Endodermal cell (in vitro differentiated cells): ENCODE measurements around the gene CADM1. TPM values are rescaled to one million over a fixed set of nuclear protein-coding genes. Genes with fewer than 3 reads are reported as not detected.

Experiments used
- DNase-seq: peaks from one replicate; pipeline ENCODE4 v3.0.0-alpha.2; 2017
- H3K27ac ChIP-seq: 2 replicates; pipeline ENCODE4 v1.5.1; 2013; ENCODE audit warnings: mild to moderate bottlenecking, low read depth, low read length, moderate library complexity
- H3K27me3 ChIP-seq: 2 replicates; pipeline ENCODE4 v1.6.1; 2013; ENCODE audit warnings: mild to moderate bottlenecking, low read length, moderate library complexity; ENCODE audit not compliant: insufficient read depth, control insufficient read depth, poor library complexity, severe bottlenecking
- H3K36me3 ChIP-seq: 2 replicates; pipeline ENCODE4 v1.7.0; 2013; ENCODE audit warnings: mild to moderate bottlenecking, low read length, moderate library complexity; ENCODE audit not compliant: control insufficient read depth, insufficient read depth
- H3K4me1 ChIP-seq: one replicate; pipeline ENCODE4 v1.7.0; 2013; ENCODE audit warnings: low read length; ENCODE audit not compliant: control insufficient read depth, insufficient read depth
- H3K4me3 ChIP-seq: 2 replicates; pipeline ENCODE4 v1.5.1; 2013; ENCODE audit warnings: mild to moderate bottlenecking, low read length, moderate library complexity
- H3K9ac ChIP-seq: 2 replicates; pipeline ENCODE4 v1.6.1; 2013; ENCODE audit warnings: mild to moderate bottlenecking, low read length, moderate library complexity; ENCODE audit not compliant: poor library complexity, severe bottlenecking; ENCODE audit errors: extremely low read depth
- H3K9me3 ChIP-seq: 2 replicates; pipeline ENCODE4 v1.6.1; 2013; ENCODE audit warnings: mild to moderate bottlenecking, low read length, moderate library complexity; ENCODE audit not compliant: control insufficient read depth
- H3K27ac Mint-ChIP-seq: 2 replicates; pipeline ENCODE4 v1.8.0; 2020; ENCODE audit warnings: mixed read lengths
- H3K27me3 Mint-ChIP-seq: 2 replicates; pipeline ENCODE4 v1.8.0; 2021; ENCODE audit warnings: mild to moderate bottlenecking, mixed read lengths; ENCODE audit not compliant: insufficient read depth
- H3K36me3 Mint-ChIP-seq: 2 replicates; pipeline ENCODE4 v1.8.0; 2020; ENCODE audit warnings: low read depth, mixed read lengths
- H3K4me1 Mint-ChIP-seq: 2 replicates; pipeline ENCODE4 v1.8.0; 2020; ENCODE audit warnings: mixed read lengths
- H3K4me3 Mint-ChIP-seq: 2 replicates; pipeline ENCODE4 v1.8.0; 2020; ENCODE audit warnings: mild to moderate bottlenecking, moderate library complexity, mixed read lengths
- H3K9me3 Mint-ChIP-seq: 2 replicates; pipeline ENCODE4 v1.8.0; 2020; ENCODE audit warnings: mild to moderate bottlenecking, mixed read lengths
- WGBS, 2 experiments: methylation state at CpG; one replicate each; pipeline versions ENCODE4 v1.1.5 to v1.1.7; 2013; ENCODE audit warnings: missing lambda C conversion rate in 2 of 2, mixed read lengths in 1 of 2; ENCODE audit not compliant: insufficient coverage in 1 of 2, insufficient read length in 1 of 2; 5-methylcytosine and 5-hydroxymethylcytosine counted together
- total RNA-seq, 2 donors: library from RNA; stranded (reverse); fragmentation: NEBNext Ultra II Directional in 1 of 2; extraction: Animal tissue kit (Norgen Biotek cat#: 25700) in 1 of 2; gene quantifications; 2 replicates in 1 of 2; 3 replicates in 1 of 2; pipeline ENCODE4 v1.2.1, GENCODE V29; 2021
- TF ChIP-seq, protein P1 (sequence below): fragments of 200-600 bp; sonication (generic); conservative IDR thresholded peaks from 2 replicates; pipeline ENCODE4 v1.5.0; 2021; ENCODE audit warnings: antibody characterized with exemption, mild to moderate bottlenecking

CADM1 gene
- total RNA-seq, 2 donors from 2014 or later: 76.3 to 88.2 TPM

- Histone ChIP-seq H3K9ac (no peak overlapping the region), H3K9me3 (no peaks in the 10 kb centered on the region), H3K4me1 (no peaks in the 10 kb centered on the region), H3K27me3 (no peaks in the 10 kb centered on the region), H3K36me3 (peaks cover 62% of the 10 kb centered on the region), H3K27ac (no peak overlapping the region), H3K4me3 (no peak overlapping the region)
- no peak overlapping the region for H3K4me3 Mint-ChIP-seq
- no peak for DNase-seq
- TF ChIP-seq, protein P1, sequence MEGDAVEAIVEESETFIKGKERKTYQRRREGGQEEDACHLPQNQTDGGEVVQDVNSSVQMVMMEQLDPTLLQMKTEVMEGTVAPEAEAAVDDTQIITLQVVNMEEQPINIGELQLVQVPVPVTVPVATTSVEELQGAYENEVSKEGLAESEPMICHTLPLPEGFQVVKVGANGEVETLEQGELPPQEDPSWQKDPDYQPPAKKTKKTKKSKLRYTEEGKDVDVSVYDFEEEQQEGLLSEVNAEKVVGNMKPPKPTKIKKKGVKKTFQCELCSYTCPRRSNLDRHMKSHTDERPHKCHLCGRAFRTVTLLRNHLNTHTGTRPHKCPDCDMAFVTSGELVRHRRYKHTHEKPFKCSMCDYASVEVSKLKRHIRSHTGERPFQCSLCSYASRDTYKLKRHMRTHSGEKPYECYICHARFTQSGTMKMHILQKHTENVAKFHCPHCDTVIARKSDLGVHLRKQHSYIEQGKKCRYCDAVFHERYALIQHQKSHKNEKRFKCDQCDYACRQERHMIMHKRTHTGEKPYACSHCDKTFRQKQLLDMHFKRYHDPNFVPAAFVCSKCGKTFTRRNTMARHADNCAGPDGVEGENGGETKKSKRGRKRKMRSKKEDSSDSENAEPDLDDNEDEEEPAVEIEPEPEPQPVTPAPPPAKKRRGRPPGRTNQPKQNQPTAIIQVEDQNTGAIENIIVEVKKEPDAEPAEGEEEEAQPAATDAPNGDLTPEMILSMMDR: no peak
- no peaks in the 10 kb centered on the region for H3K27me3 Mint-ChIP-seq
- H3K9me3 Mint-ChIP-seq: no peaks in the 10 kb centered on the region
- 93 to 96% methylated on average over 4 of the region's 4 CpGs for WGBS, 2 experiments
- peaks cover 23% of the 10 kb centered on the region for H3K36me3 Mint-ChIP-seq
- no peak overlapping the region for H3K27ac Mint-ChIP-seq
- H3K4me1 Mint-ChIP-seq: no peaks in the 10 kb centered on the region
Measured at GRCh38 chr11:115234794-115235193, 269.4 kb downstream of the CADM1 start.

DNA sequence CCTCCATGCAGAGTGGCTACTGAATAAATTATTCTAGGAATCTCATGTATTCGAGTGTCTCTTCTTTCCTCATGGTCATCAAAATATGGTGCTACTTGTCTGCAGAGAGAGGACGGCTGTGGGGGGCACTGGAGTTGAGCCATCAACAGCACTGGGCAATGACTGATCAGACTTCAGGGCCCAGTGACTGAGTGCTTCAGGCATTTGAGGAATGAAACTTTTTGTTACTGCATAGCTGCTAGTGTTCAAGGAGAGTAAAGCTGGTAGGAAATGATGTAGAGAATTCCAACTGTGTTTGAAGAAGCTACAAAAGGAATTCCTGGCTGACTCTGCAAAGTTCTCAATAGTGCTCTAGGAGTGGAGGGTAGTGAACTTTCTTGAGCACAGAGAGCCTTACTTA, 277.7 kb downstream of the CADM1 start:
- H3K4me3 ChIP-seq: no peak overlapping the region
- peaks cover 39% of the 10 kb centered on the region for H3K36me3 ChIP-seq
- 57 to 81% methylated on average over 1 to 2 of the region's 2 CpGs for WGBS, 2 experiments
- H3K9ac ChIP-seq: no peak overlapping the region
- no peaks in the 10 kb centered on the region for H3K9me3 Mint-ChIP-seq
- H3K27ac ChIP-seq: peak overlapping the region; percentile 3
- H3K4me3 Mint-ChIP-seq: no peak overlapping the region
- H3K27ac Mint-ChIP-seq: peak overlapping the region; percentile 90
- H3K27me3 ChIP-seq: no peaks in the 10 kb centered on the region
- TF ChIP-seq, protein P1: no peak
- H3K36me3 Mint-ChIP-seq: peaks cover 31% of the 10 kb centered on the region
- H3K27me3 Mint-ChIP-seq: no peaks in the 10 kb centered on the region
- DNase-seq: peak; percentile 88
- no peaks in the 10 kb centered on the region for H3K4me1 ChIP-seq
- no peaks in the 10 kb centered on the region for H3K9me3 ChIP-seq
- H3K4me1 Mint-ChIP-seq: peaks cover 40% of the 10 kb centered on the region

DNA sequence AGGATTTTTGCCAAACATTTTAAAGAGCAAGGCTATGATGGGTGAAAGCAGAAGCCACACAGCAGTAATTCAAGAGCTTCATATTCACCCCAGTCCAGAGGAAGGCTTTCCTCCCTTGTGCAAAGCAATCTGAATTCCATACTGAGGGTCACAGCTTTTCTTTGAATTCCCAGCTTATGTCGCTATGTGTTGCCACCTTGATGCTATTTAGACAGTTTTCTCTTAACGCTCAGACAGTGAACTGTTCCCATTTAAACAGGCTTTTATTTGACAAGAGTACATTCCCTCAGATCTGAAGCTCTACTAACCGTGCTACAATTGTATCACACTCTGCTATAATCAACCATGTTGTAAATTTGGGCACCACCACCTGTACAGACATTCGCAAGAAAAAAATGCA, 279.7 kb downstream of the CADM1 start:
- Mint-ChIP-seq H3K9me3 (no peaks in the 10 kb centered on the region), H3K4me1 (peaks cover 42% of the 10 kb centered on the region), H3K27ac (peak overlapping the region; percentile 49), H3K27me3 (no peaks in the 10 kb centered on the region), H3K4me3 (no peak overlapping the region), H3K36me3 (peaks cover 21% of the 10 kb centered on the region)
- no peak for DNase-seq
- WGBS, 2 experiments: 88 to 93% methylated on average over 3 to 4 of the region's 4 CpGs
- H3K27ac ChIP-seq: no peak overlapping the region
- no peaks in the 10 kb centered on the region for H3K27me3 ChIP-seq
- H3K9me3 ChIP-seq: no peaks in the 10 kb centered on the region
- H3K4me1 ChIP-seq: no peaks in the 10 kb centered on the region
- TF ChIP-seq, protein P1: no peak
- H3K4me3 ChIP-seq: no peak overlapping the region
- peaks cover 22% of the 10 kb centered on the region for H3K36me3 ChIP-seq
- no peak overlapping the region for H3K9ac ChIP-seq
